D341Med (cell line): ENCODE results near the gene ARRDC4.

Experiments used
- DNase-seq: peaks from one replicate; pipeline ENCODE4 v3.0.0; 2012; ENCODE audit warnings: low spot score

The ARRDC4 gene

GRCh38 chr15:97960364-97961066 is at the start of gene ARRDC4:
TSS of gene ARRDC4 (plus strand) at chr15:97960703. CDS start at chr15:97960862, 159 bp downstream.
- DNase-seq, result peak; percentile 95

GRCh38 chr15:97914711-97915110 is 45.8 kb upstream of the ARRDC4 start:
- DNase-seq, result no peak

- no peak for DNase-seq
Observed at GRCh38 chr15:97915261-97915660, 45.2 kb upstream of the ARRDC4 start.

- no peak for DNase-seq
Observed at GRCh38 chr15:97921296-97921865, 39.1 kb upstream of the ARRDC4 start.

- DNase-seq, result peak; percentile 30
Observed at GRCh38 chr15:97929456-97930229, 30.9 kb upstream of the ARRDC4 start.

- no peak for DNase-seq
Observed at GRCh38 chr15:97930230-97930629, 30.3 kb upstream of the ARRDC4 start.

- DNase-seq, result no peak
Observed at GRCh38 chr15:97931314-97931713, 29.2 kb upstream of the ARRDC4 start.

- no peak for DNase-seq
Observed at GRCh38 chr15:97933589-97933988, 26.9 kb upstream of the ARRDC4 start.

GRCh38 chr15:97940993-97941392 is 19.5 kb upstream of the ARRDC4 start:
- no peak for DNase-seq

- DNase-seq, result no peak
Observed at GRCh38 chr15:97941572-97941971, 18.9 kb upstream of the ARRDC4 start.

GRCh38 chr15:97944724-97945123 is 15.8 kb upstream of the ARRDC4 start:
- no peak for DNase-seq

GRCh38 chr15:97947465-97948260 is 12.8 kb upstream of the ARRDC4 start:
- no peak for DNase-seq

GRCh38 chr15:97953254-97953653 is 7.2 kb upstream of the ARRDC4 start:
- no peak for DNase-seq

GRCh38 chr15:97953748-97954147 is 6.8 kb upstream of the ARRDC4 start:
- no peak for DNase-seq

GRCh38 chr15:97955035-97955434 is 5.5 kb upstream of the ARRDC4 start:
- DNase-seq, result no peak

- DNase-seq, result no peak
Observed at GRCh38 chr15:97955529-97955928, 5.0 kb upstream of the ARRDC4 start.

- no peak for DNase-seq
Observed at GRCh38 chr15:97959724-97960363, 659 bp upstream of the ARRDC4 start.

- no peak for DNase-seq
Observed at GRCh38 chr15:97961067-97961954, 808 bp downstream of the ARRDC4 start.

GRCh38 chr15:97962263-97962662 is 1.8 kb downstream of the ARRDC4 start:
- no peak for DNase-seq

GRCh38 chr15:97963779-97964178 is 3.3 kb downstream of the ARRDC4 start:
- DNase-seq, result no peak

- no peak for DNase-seq
Observed at GRCh38 chr15:97966246-97966645, 5.7 kb downstream of the ARRDC4 start.
